H1 (cell line): ENCODE results near the gene EPYC. TPM values are rescaled to one million over a fixed set of nuclear protein-coding genes. Genes with fewer than 3 reads are reported as not detected.

Experiments used
- CBX5 ChIP-seq: fragments of 300-800, 300-1000 bp; sonication (generic); IDR thresholded peaks from 2 replicates; pipeline ENCODE4 v1.7.1; 2016; ENCODE audit warnings: antibody characterized with exemption, low read length, low read depth
- CHD2 ChIP-seq: IDR thresholded peaks from 2 replicates; pipeline ENCODE4 v1.6.1; 2012; ENCODE audit warnings: low read length, improper control_type of control experiment
- JUN ChIP-seq: IDR thresholded peaks from 2 replicates; pipeline ENCODE4 v1.6.1; 2011; ENCODE audit warnings: low read depth, mild to moderate bottlenecking, improper control_type of control experiment, low read length
- RNF2 ChIP-seq: fragments of 200-900, 300-1000 bp; sonication (generic); IDR thresholded peaks from 2 replicates; pipeline ENCODE4 v1.7.1; 2016; ENCODE audit warnings: borderline replicate concordance, low read depth, mild to moderate bottlenecking, antibody characterized with exemption, low read length; ENCODE audit not compliant: poor library complexity, severe bottlenecking; ENCODE audit errors: missing control alignments
- SP2 ChIP-seq: IDR thresholded peaks from 2 replicates; pipeline ENCODE4 v1.6.1; 2012; ENCODE audit warnings: mild to moderate bottlenecking, low read length, inconsistent platforms
- polyA plus RNA-seq, 7 experiments: library from polyadenylated mRNA; depleted of rRNA in 3 of 7; stranded (reverse) in 5 of 7; unstranded in 2 of 7; fragments of >200 nt in 5 of 7; fragments of 200-250 nt in 2 of 7; gene quantifications; 1 replicate in 5 of 7; 2 replicates in 1 of 7; 4 replicates in 1 of 7; pipeline versions ENCODE4 v1.2.1 to v1.2.3, GENCODE V29; 2011 to 2013; ENCODE audit warnings: missing spikeins in 2 of 7, mixed read lengths in 2 of 7
- total RNA-seq: library from RNA; stranded (reverse); fragmentation: NEBNext Ultra II Directional; extraction: Animal tissue kit (Norgen Biotek cat#: 25700); gene quantifications from 2 replicates; pipeline ENCODE4 v1.2.1, GENCODE V29; 2021

EPYC gene
- total and polyA plus RNA-seq, 2 of the 8 experiments (the other 6 are each of a cell fraction or from before 2014, with no cell fraction given), result not detected

- TF ChIP-seq SP2 (no peak), JUN (no peak), CBX5 (no peak), RNF2 (no peak), CHD2 (no peak)
Observed at GRCh38 chr12:90970911-90971310, 33.9 kb downstream of the EPYC start (continued).
